Measurements from ENCODE around the gene ESRP2.
A peak's percentile ranks its signal among the peaks of the same experiment; 100 is the strongest.

The ESRP2 gene

GRCh38 chr16:68235887-68236136 lies at the start of gene ESRP2:
Gene ESRP2, minus strand, starts transcription at chr16:68236127. Its CDS starts 82 bp downstream, at chr16:68236045.
- Histone ChIP-seq H3K4me1 (ENCODE audit: control insufficient read depth, insufficient read depth, low read length) (peaks cover 17% of the 10 kb centered on the region), H3K27ac (ENCODE audit: low read depth, low read length) (peak within 1 kb of the TSS; percentile 72), H3K9me3 (ENCODE audit: control insufficient read depth, insufficient read depth, low read depth, low read length) (no peaks in the 10 kb centered on the region), H3K27me3 (ENCODE audit: control insufficient read depth, insufficient read depth, low read length) (peaks cover 28% of the 10 kb centered on the region; the same call in 1 of the 2 replicates), H3K4me3 (ENCODE audit: low read depth, low read length) (peak within 1 kb of the TSS; percentile 62), H3K9ac (ENCODE audit: low read length) (peak within 1 kb of the TSS; percentile 74), H3K36me3 (ENCODE audit: control insufficient read depth, insufficient read depth, low read length) (peaks cover 26% of the 10 kb centered on the region)

GRCh38 chr16:68285683-68286082 lies 49.8 kb upstream of the ESRP2 start:
- Histone ChIP-seq H3K9me3 (ENCODE audit: control insufficient read depth, insufficient read depth, low read depth, low read length) (no peaks in the 10 kb centered on the region), H3K4me3 (ENCODE audit: low read depth, low read length) (no peak overlapping the region), H3K9ac (ENCODE audit: low read length) (no peak overlapping the region), H3K4me1 (ENCODE audit: control insufficient read depth, insufficient read depth, low read length) (peaks cover 7% of the 10 kb centered on the region; the same call in 1 of the 2 replicates), H3K36me3 (ENCODE audit: control insufficient read depth, insufficient read depth, low read length) (peaks cover 47% of the 10 kb centered on the region), H3K27me3 (ENCODE audit: control insufficient read depth, insufficient read depth, low read length) (no peaks in the 10 kb centered on the region), H3K27ac (ENCODE audit: low read depth, low read length) (no peak overlapping the region)

- H3K27ac ChIP-seq (ENCODE audit: low read depth, low read length): no peak overlapping the region
- no peaks in the 10 kb centered on the region for H3K27me3 ChIP-seq (ENCODE audit: control insufficient read depth, insufficient read depth, low read length)
- H3K9me3 ChIP-seq (ENCODE audit: control insufficient read depth, insufficient read depth, low read depth, low read length): no peaks in the 10 kb centered on the region
- H3K9ac ChIP-seq (ENCODE audit: low read length): no peak overlapping the region
- peaks cover 41% of the 10 kb centered on the region for H3K36me3 ChIP-seq (ENCODE audit: control insufficient read depth, insufficient read depth, low read length)
- H3K4me1 ChIP-seq (ENCODE audit: control insufficient read depth, insufficient read depth, low read length): peaks cover 3% of the 10 kb centered on the region; the same call in 1 of the 2 replicates
- H3K4me3 ChIP-seq (ENCODE audit: low read depth, low read length): no peak overlapping the region
Observed at GRCh38 chr16:68284847-68285246, 48.9 kb upstream of the ESRP2 start.

- Histone ChIP-seq H3K27me3 (ENCODE audit: control insufficient read depth, insufficient read depth, low read length) (no peaks in the 10 kb centered on the region), H3K9ac (ENCODE audit: low read length) (no peak overlapping the region), H3K4me1 (ENCODE audit: control insufficient read depth, insufficient read depth, low read length) (no peaks in the 10 kb centered on the region), H3K4me3 (ENCODE audit: low read depth, low read length) (no peak overlapping the region), H3K36me3 (ENCODE audit: control insufficient read depth, insufficient read depth, low read length) (peaks cover 41% of the 10 kb centered on the region), H3K9me3 (ENCODE audit: control insufficient read depth, insufficient read depth, low read depth, low read length) (no peaks in the 10 kb centered on the region), H3K27ac (ENCODE audit: low read depth, low read length) (no peak overlapping the region)
Observed at GRCh38 chr16:68283801-68284598, 48.1 kb upstream of the ESRP2 start.

GRCh38 chr16:68283346-68283745 lies 47.4 kb upstream of the ESRP2 start:
- Histone ChIP-seq H3K4me3 (ENCODE audit: low read depth, low read length) (no peak overlapping the region), H3K27me3 (ENCODE audit: control insufficient read depth, insufficient read depth, low read length) (no peaks in the 10 kb centered on the region), H3K4me1 (ENCODE audit: control insufficient read depth, insufficient read depth, low read length) (no peaks in the 10 kb centered on the region), H3K9ac (ENCODE audit: low read length) (no peak overlapping the region), H3K36me3 (ENCODE audit: control insufficient read depth, insufficient read depth, low read length) (peaks cover 41% of the 10 kb centered on the region), H3K9me3 (ENCODE audit: control insufficient read depth, insufficient read depth, low read depth, low read length) (no peaks in the 10 kb centered on the region), H3K27ac (ENCODE audit: low read depth, low read length) (no peak overlapping the region)

- Histone ChIP-seq H3K4me1 (ENCODE audit: control insufficient read depth, insufficient read depth, low read length) (no peaks in the 10 kb centered on the region), H3K36me3 (ENCODE audit: control insufficient read depth, insufficient read depth, low read length) (peaks cover 29% of the 10 kb centered on the region), H3K27ac (ENCODE audit: low read depth, low read length) (no peak overlapping the region), H3K9ac (ENCODE audit: low read length) (no peak overlapping the region), H3K27me3 (ENCODE audit: control insufficient read depth, insufficient read depth, low read length) (no peaks in the 10 kb centered on the region), H3K4me3 (ENCODE audit: low read depth, low read length) (no peak overlapping the region), H3K9me3 (ENCODE audit: control insufficient read depth, insufficient read depth, low read depth, low read length) (no peaks in the 10 kb centered on the region)
Observed at GRCh38 chr16:68282064-68282452, 46.1 kb upstream of the ESRP2 start.

GRCh38 chr16:68281368-68282063 lies 45.6 kb upstream of the ESRP2 start:
- Histone ChIP-seq H3K9ac (ENCODE audit: low read length) (no peak overlapping the region), H3K27ac (ENCODE audit: low read depth, low read length) (no peak overlapping the region), H3K27me3 (ENCODE audit: control insufficient read depth, insufficient read depth, low read length) (no peaks in the 10 kb centered on the region), H3K4me3 (ENCODE audit: low read depth, low read length) (no peak overlapping the region), H3K9me3 (ENCODE audit: control insufficient read depth, insufficient read depth, low read depth, low read length) (no peaks in the 10 kb centered on the region), H3K36me3 (ENCODE audit: control insufficient read depth, insufficient read depth, low read length) (peaks cover 25% of the 10 kb centered on the region), H3K4me1 (ENCODE audit: control insufficient read depth, insufficient read depth, low read length) (no peaks in the 10 kb centered on the region)

GRCh38 chr16:68279726-68280558 lies 44.0 kb upstream of the ESRP2 start:
- Histone ChIP-seq H3K9ac (ENCODE audit: low read length) (no peak overlapping the region), H3K4me1 (ENCODE audit: control insufficient read depth, insufficient read depth, low read length) (no peaks in the 10 kb centered on the region), H3K27ac (ENCODE audit: low read depth, low read length) (no peak overlapping the region)

GRCh38 chr16:68276223-68276622 lies 40.3 kb upstream of the ESRP2 start:
- Histone ChIP-seq H3K27me3 (ENCODE audit: control insufficient read depth, insufficient read depth, low read length) (no peaks in the 10 kb centered on the region), H3K27ac (ENCODE audit: low read depth, low read length) (no peak overlapping the region), H3K4me1 (ENCODE audit: control insufficient read depth, insufficient read depth, low read length) (no peaks in the 10 kb centered on the region), H3K9ac (ENCODE audit: low read length) (no peak overlapping the region), H3K36me3 (ENCODE audit: control insufficient read depth, insufficient read depth, low read length) (peaks cover 39% of the 10 kb centered on the region), H3K4me3 (ENCODE audit: low read depth, low read length) (no peak overlapping the region), H3K9me3 (ENCODE audit: control insufficient read depth, insufficient read depth, low read depth, low read length) (no peaks in the 10 kb centered on the region)

More at GRCh38 chr16:68279726-68280558, 44.0 kb upstream of the ESRP2 start:
- H3K36me3 ChIP-seq (ENCODE audit: control insufficient read depth, insufficient read depth, low read length): peaks cover 27% of the 10 kb centered on the region
- no peaks in the 10 kb centered on the region for H3K27me3 ChIP-seq (ENCODE audit: control insufficient read depth, insufficient read depth, low read length)
- H3K4me3 ChIP-seq (ENCODE audit: low read depth, low read length): no peak overlapping the region
- no peaks in the 10 kb centered on the region for H3K9me3 ChIP-seq (ENCODE audit: control insufficient read depth, insufficient read depth, low read depth, low read length)

GRCh38 chr16:68275611-68276191 lies 39.8 kb upstream of the ESRP2 start:
- Histone ChIP-seq H3K9ac (ENCODE audit: low read length) (no peak overlapping the region), H3K27me3 (ENCODE audit: control insufficient read depth, insufficient read depth, low read length) (no peaks in the 10 kb centered on the region), H3K36me3 (ENCODE audit: control insufficient read depth, insufficient read depth, low read length) (peaks cover 38% of the 10 kb centered on the region), H3K9me3 (ENCODE audit: control insufficient read depth, insufficient read depth, low read depth, low read length) (no peaks in the 10 kb centered on the region), H3K27ac (ENCODE audit: low read depth, low read length) (no peak overlapping the region), H3K4me3 (ENCODE audit: low read depth, low read length) (no peak overlapping the region), H3K4me1 (ENCODE audit: control insufficient read depth, insufficient read depth, low read length) (no peaks in the 10 kb centered on the region)
